Measurements from ENCODE around the gene TMED8.

The TMED8 gene

DNA sequence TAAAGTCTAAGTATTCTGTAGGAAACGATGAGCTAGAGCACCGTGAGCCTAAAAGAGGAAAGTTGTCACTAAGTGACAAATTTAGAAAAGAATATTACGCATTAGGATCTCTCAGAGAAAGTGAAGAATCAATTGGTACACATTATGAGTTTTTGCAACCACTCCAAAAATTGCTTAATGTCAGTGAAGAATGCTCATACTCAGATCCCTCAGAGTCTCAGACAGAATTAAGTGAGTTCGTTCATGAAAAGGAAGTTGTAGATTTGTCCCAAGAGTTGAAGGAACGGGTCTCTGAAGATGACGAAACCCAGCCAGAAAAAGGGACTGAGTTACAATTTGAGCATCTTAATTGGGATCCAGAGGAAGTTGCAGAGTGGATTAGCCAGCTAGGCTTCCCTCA, 1.8 kb upstream of the TMED8 start:
- no peak for TF ChIP-seq CTCF (conservative IDR thresholded peaks at IDR 0.05; ENCODE audit: low read length)
- no peak overlapping the region for H3K4me3 ChIP-seq (ENCODE audit: low read length)
- no peak for DNase-seq (ENCODE audit: low read depth)

DNA sequence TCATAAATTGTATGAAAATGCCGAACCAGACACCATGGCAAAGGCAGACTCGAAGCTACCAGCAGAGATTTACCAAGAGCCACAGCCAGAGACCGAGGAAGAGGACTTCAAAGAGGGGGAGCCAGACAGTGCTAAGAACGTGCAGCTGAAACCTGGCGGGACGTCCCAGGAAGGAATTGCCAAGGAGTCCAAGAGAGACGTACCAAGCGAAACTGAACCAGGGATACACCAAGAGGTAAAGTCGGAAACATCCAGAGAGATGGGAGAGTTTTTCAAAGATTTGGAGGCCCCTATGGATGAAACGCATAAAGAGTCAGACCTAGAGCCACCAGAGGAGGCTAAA, 579 bp upstream of the TMED8 start:
- no peak for DNase-seq (ENCODE audit: low read depth)
- H3K4me3 ChIP-seq (ENCODE audit: low read length) = peak overlapping the region; percentile 93
- no peak for TF ChIP-seq CTCF (conservative IDR thresholded peaks at IDR 0.05; ENCODE audit: low read length)

- peak; percentile 14 for DNase-seq (ENCODE audit: low read depth)
- TF ChIP-seq CTCF (conservative IDR thresholded peaks at IDR 0.05; ENCODE audit: low read length) = no peak
- peak overlapping the region; percentile 93 for H3K4me3 ChIP-seq (ENCODE audit: low read length)
These were observed 722 bp downstream of the TMED8 start for GRCh38 chr14:77375973-77376770.

GRCh38 chr14:77375164-77375950, 1.5 kb downstream of the TMED8 start:
- H3K4me3 ChIP-seq (ENCODE audit: low read length) = peak overlapping the region; percentile 93; the same call in 1 of the 2 replicates
- no peak for DNase-seq (ENCODE audit: low read depth)
- TF ChIP-seq CTCF (conservative IDR thresholded peaks at IDR 0.05; ENCODE audit: low read length) = no peak

- TF ChIP-seq CTCF (conservative IDR thresholded peaks at IDR 0.05; ENCODE audit: low read length) = no peak
- no peak overlapping the region for H3K4me3 ChIP-seq (ENCODE audit: low read length)
- no peak for DNase-seq (ENCODE audit: low read depth)
These were observed 4.5 kb downstream of the TMED8 start for GRCh38 chr14:77372304-77372841.

GRCh38 chr14:77369285-77369684, 7.6 kb downstream of the TMED8 start:
- no peak for DNase-seq (ENCODE audit: low read depth)

More at GRCh38 chr14:77369285-77369684, 7.6 kb downstream of the TMED8 start:
- TF ChIP-seq CTCF (conservative IDR thresholded peaks at IDR 0.05; ENCODE audit: low read length) = no peak
- no peak overlapping the region for H3K4me3 ChIP-seq (ENCODE audit: low read length)

Data from AG10803 (cell line).